Measurements from ENCODE around the gene GATA5. TPM values are rescaled to one million over a fixed set of nuclear protein-coding genes. Genes with fewer than 3 reads are reported as not detected.

GATA5 gene
- total and polyA plus RNA-seq, 12 donors, result 0.11 to 5.1 (median 0.60) TPM

GRCh38 chr20:62452475-62453095, 23.2 kb downstream of the GATA5 start:
- ATAC-seq (no peak), DNase-seq (no peak)
- TF ChIP-seq, protein P1, sequence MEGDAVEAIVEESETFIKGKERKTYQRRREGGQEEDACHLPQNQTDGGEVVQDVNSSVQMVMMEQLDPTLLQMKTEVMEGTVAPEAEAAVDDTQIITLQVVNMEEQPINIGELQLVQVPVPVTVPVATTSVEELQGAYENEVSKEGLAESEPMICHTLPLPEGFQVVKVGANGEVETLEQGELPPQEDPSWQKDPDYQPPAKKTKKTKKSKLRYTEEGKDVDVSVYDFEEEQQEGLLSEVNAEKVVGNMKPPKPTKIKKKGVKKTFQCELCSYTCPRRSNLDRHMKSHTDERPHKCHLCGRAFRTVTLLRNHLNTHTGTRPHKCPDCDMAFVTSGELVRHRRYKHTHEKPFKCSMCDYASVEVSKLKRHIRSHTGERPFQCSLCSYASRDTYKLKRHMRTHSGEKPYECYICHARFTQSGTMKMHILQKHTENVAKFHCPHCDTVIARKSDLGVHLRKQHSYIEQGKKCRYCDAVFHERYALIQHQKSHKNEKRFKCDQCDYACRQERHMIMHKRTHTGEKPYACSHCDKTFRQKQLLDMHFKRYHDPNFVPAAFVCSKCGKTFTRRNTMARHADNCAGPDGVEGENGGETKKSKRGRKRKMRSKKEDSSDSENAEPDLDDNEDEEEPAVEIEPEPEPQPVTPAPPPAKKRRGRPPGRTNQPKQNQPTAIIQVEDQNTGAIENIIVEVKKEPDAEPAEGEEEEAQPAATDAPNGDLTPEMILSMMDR (IDR thresholded peaks at IDR 0.05), result no peak
- 69 to 82% methylated on average over 18 of the region's 18 CpGs for WGBS, 2 donors
- no peaks in the 10 kb centered on the region for H3K36me3 ChIP-seq
- peaks cover 0 to 53% (median 28%) of the 10 kb centered on the region in 7 donors for H3K27me3 ChIP-seq
- intact Hi-C loops (cut with DNase I), result no loop called here
- H3K9me3 ChIP-seq, result no peaks in the 10 kb centered on the region
- no peak overlapping the region for H3K4me3 ChIP-seq
- H3K27ac ChIP-seq, result no peak overlapping the region
- peaks cover 0 to 3% (median 0%) of the 10 kb centered on the region in 9 donors for H3K4me1 ChIP-seq

DNA sequence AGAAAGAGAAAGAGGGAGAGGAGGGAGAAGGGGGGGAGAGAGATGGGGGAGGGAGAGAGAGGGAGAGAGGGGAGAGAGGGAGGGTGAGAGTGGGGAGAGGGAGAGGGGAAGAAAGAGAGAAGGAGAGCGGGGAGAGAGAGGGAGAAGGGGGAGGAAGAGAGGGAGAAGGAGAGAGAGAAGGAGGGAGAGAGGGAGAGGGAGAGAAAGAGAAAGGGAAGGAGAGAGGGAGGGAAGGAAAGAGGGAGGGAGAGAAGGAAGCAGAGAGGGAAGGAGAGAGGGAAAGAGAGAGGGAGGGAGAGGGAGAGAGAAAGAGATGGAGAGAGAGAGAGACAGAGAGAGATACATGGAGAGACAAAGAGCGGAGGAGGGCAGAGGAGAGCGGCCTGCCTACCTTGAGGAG, 23.8 kb downstream of the GATA5 start:
- peaks cover 0 to 52% (median 24%) of the 10 kb centered on the region in 7 donors for H3K27me3 ChIP-seq

DNA sequence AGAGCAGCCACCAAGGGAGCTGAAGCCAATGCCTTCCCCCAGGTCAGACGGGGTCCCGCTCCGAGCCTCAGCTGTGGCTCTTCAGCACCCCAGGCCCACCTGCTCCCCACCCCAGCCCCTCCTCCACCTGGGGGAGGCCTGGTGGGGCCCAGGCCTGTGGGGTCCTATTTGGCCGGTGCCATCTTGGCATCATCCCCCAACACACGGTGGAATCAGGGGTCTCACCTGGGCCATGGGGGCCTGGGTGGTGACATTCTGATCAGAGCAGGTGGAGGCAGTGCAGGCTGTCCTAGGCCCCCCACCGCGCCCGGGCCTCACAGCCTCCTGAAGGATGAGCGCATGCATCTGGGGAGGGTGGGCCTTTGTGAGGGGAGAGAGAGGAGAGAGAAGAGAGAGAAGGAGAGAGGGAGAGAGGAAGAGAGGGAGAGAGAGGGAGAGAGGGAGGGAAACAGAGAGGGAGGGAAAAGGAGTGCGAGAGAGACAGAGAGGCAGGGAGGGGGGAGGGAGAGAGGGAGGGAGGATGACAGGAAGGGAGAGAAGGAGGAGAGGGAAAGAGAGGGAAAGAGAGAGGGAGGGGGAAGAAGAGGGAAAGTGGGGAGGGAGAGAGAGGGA, 24.5 kb downstream of the GATA5 start:
- WGBS, 2 donors, result 73 to 75% methylated on average over 10 of the region's 10 CpGs
- Histone ChIP-seq H3K27me3 (peaks cover 0 to 59% (median 27%) of the 10 kb centered on the region in 7 donors), H3K4me3 (no peak overlapping the region), H3K9me3 (no peaks in the 10 kb centered on the region), H3K36me3 (no peaks in the 10 kb centered on the region), H3K27ac (no peak overlapping the region), H3K4me1 (peaks cover 0 to 3% (median 0%) of the 10 kb centered on the region in 9 donors)
- no peak for ATAC-seq
- TF ChIP-seq, protein P1 (IDR thresholded peaks at IDR 0.05), result no peak
- intact Hi-C loops (cut with DNase I), result no loop called here
- DNase-seq, result no peak

More for the DNA sequence above, 23.8 kb downstream of the GATA5 start:
- DNase-seq, result no peak
- TF ChIP-seq, protein P1 (IDR thresholded peaks at IDR 0.05), result no peak
- Histone ChIP-seq H3K36me3 (no peaks in the 10 kb centered on the region), H3K4me3 (no peak overlapping the region), H3K9me3 (no peaks in the 10 kb centered on the region), H3K27ac (no peak overlapping the region), H3K4me1 (peaks cover 0 to 3% (median 0%) of the 10 kb centered on the region in 9 donors)
- no peak for ATAC-seq
- intact Hi-C loops (cut with DNase I), result no loop called here
- WGBS, 2 donors, result 90 to 92% methylated on average over 3 of the region's 3 CpGs

DNA sequence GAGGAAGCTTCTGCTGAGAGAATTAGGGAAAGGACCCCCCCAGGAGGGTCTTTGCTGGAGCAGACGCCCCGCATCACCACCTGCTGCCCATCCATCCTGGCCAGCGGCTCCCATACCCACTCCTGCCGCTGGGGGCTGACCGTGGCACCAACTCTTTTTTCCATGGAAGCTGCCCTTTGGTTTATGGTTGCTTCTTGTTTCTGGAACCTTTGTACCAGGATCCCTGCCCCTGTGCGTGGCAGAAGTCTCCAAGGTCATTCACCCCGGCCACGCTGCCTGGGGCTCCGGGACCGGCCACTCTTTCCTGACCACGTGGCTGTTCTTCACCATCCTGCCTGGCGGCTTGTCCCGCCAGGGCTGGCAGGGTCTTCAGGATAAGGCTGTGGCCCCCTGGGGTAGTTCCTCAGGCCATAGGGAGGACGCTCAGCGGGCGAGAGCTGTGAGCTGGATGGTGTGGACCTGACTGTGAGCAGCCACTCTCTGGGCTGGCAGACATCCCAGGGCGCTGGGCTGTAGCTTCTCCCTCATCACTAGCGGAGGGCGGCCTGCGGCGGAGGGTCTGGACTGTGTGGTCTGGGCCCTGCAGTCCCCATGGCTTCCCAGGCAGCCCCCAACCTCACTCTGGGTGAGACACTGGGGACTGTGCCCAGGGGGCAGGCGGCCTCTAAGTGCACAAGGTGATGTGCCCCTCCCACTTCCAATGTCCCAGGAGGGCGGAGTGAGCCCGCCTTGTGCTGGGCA, 25.7 kb downstream of the GATA5 start:
- ATAC-seq (peak; percentile 57 to 73 (median 61)), DNase-seq (peak; percentile 17 to 44)
- Histone ChIP-seq H3K27me3 (peaks cover 0 to 60% (median 27%) of the 10 kb centered on the region in 7 donors), H3K27ac (no peak overlapping the region), H3K4me3 (no peak overlapping the region), H3K36me3 (no peaks in the 10 kb centered on the region), H3K4me1 (peaks cover 0 to 3% (median 0%) of the 10 kb centered on the region in 9 donors), H3K9me3 (no peaks in the 10 kb centered on the region)
- TF ChIP-seq, protein P1 (IDR thresholded peaks at IDR 0.05), result no peak
- intact Hi-C loops (cut with DNase I), result no loop called here
- WGBS, 2 donors, result 56 to 60% methylated on average over 24 of the region's 24 CpGs
